Measurements from ENCODE around the gene BEST1.
"Not testable (repeated sequence)": the region's sequence is repeated elsewhere in the genome, so short reads cannot be mapped to it uniquely, and the experiment has no call there.

Gene BEST1

DNA sequence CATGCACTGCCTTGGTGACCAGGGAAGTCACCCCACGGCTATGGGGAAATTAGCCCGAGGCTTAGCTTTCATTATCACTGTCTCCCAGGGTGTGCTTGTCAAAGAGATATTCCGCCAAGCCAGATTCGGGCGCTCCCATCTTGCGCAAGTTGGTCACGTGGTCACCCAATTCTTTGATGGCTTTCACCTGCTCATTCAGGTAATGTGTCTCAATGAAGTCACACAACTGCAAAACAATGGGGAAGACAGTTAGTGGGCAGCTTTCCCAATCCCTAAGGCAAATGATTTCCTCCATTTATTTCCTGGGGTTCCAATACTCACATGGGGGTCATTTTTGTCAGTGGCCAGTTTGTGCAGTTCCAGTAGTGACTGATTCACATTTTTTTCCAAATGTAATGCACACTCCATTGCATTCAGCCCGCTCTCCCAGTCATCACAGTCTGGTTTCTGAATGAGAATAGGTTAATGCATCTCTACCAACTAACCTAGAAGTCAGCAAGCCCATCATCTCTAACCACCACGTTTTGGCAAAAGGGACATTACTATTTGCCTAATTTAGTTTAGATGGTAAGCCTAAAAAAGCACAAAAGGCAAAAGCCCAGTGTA lies 14.6 kb downstream of the BEST1 start:
- not testable (repeated sequence) for DNase-seq (ENCODE audit: low read depth)

GRCh38 chr11:61966734-61967115 lies 16.6 kb downstream of the BEST1 start:
- DNase-seq (ENCODE audit: low read depth): peak; percentile 9

DNA sequence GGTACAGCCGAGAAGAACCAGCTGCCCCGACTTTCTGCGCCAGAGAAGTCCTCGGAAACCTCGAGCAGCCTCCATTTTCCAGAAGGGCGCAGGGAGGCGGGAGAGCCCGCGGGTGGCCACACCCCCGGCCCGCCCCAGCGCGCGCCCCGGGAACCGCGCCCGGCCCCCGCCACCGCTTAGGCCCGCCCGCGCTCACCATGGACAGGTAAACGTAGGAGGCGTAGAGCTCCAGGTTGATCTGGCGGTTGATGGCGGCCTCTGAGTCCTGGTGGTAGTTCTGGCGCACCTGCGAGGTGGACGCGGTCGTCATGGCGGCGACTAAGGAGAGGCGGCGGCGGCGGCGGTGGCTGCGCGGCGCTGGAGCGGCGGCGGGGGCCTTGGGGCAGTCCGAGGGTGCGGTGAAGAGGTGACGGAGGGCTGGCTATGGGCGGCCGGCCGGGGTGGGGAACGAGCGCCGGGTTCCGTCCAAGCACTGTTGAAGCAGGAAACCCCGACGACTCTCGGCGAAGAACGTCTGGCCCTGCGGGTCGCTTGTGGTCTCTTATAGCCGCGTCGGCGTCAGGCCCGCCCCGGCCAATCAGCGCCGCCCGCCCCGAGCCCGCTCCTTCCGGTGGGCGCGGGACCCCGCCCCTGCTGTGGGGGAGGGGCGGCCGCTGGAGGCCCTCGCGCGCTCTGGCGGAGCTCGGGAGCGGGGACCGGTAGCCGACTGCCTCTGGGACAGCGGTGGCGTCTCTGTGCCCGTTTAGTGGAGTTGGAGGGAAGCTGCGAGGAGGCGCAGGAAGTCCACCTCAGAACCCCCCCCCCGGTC lies 17.2 kb downstream of the BEST1 start, which contains the start of gene FTH1:
Gene FTH1 (minus strand): TSS at position 519 of the 808 bp plus-strand sequence. CDS start 209 bp downstream, at position 310.
- peak; percentile 77 for DNase-seq (ENCODE audit: low read depth)

DNA sequence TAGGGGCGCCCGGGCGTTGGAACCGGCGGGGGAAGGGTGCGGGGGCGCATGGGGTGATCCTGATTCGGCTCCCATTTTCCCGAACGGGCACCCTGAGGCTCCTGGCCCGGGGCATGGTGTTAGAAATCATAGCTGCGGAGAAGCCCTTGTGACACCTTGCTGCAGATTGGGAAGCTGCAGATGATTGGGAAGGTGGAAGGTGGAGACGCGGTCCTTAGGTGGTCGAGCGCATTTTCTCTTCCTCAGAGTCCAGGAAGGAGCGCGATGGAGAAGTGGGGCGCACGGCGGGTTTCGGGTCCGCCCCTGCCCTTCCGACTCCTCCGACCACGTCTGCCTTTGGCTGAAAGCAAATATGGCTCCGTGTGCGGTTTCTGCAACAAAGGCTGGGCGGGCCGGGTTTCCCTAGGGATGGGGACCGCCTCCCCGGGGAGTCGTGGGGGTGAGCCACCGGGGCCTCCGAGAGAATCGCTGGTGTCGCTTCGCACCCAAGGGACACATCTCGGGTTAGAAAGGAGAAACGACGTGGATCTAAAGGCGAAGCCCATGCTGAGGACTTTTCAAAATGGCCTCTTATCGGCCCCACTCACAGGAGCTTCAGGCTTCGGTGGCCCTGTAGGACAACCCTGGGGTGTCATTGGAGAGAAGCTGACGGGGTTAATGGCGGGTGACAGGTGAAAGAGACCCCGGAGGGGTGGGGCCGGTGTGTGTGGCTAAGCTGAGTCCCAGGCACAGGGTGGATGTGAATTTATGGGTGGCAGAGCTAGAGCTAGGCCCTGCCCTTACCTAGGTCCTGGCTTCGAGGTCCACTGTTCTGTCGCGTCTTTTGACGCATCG lies 18.0 kb downstream of the BEST1 start:
- peak; percentile 6 for DNase-seq (ENCODE audit: low read depth)

GRCh38 chr11:61968758-61969390 lies 18.7 kb downstream of the BEST1 start:
- no peak for DNase-seq (ENCODE audit: low read depth)

DNA sequence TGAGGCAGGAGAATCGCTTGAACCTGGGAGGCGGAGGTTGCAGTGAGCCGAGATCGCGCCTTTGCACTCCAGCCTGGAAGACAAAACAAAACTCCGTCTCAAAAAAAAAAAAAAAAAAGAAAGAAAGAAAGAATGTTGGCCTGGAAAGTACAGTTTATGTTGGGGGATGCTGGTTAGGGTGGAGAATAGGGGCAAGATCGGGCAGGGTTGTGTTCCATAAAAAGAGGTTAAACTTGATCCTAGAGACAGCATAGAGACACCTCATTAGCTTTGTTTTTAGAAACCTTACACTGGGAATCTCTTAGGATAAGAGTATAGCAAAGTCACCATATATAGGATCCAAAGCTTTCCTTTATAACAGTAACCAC lies 19.2 kb downstream of the BEST1 start:
- DNase-seq (ENCODE audit: low read depth): no peak

DNA sequence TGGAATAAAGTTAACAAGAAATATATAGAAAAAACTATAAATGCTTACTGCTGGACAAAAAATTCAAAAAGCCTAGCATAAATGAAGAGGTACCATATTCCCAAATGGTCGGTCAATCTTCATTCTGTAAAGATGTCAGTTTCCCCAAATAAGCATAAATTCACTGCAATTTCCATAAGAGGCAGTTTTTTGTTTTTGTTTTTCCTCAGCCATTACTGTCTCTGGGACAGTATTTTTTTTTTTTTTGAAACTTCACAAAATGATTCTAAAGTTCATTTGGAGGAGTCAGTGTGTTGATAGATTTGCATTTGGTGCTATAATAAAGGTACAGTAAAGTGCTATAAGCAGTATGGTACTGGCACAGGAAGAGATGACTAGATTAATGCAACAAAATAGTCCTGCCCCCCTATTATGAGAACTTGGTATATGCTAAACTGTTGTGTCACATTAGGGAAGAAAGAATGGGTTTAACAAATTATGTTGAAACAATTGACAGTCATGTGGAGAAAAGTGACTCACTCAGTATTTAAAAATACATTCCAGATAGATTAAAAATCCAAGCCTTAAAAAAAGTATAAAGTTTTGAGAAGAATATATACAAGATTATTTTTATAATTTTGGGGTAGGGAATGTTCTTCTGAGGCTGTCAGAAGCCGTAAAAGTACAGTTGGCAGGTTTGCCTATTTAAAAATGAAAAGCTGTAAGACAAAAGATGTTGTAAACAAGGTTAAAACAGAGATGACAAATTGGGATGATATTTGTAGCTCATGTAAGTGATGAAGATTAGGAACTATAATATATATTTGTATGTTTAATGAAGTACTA lies 19.9 kb downstream of the BEST1 start:
- no peak for DNase-seq (ENCODE audit: low read depth)

DNA sequence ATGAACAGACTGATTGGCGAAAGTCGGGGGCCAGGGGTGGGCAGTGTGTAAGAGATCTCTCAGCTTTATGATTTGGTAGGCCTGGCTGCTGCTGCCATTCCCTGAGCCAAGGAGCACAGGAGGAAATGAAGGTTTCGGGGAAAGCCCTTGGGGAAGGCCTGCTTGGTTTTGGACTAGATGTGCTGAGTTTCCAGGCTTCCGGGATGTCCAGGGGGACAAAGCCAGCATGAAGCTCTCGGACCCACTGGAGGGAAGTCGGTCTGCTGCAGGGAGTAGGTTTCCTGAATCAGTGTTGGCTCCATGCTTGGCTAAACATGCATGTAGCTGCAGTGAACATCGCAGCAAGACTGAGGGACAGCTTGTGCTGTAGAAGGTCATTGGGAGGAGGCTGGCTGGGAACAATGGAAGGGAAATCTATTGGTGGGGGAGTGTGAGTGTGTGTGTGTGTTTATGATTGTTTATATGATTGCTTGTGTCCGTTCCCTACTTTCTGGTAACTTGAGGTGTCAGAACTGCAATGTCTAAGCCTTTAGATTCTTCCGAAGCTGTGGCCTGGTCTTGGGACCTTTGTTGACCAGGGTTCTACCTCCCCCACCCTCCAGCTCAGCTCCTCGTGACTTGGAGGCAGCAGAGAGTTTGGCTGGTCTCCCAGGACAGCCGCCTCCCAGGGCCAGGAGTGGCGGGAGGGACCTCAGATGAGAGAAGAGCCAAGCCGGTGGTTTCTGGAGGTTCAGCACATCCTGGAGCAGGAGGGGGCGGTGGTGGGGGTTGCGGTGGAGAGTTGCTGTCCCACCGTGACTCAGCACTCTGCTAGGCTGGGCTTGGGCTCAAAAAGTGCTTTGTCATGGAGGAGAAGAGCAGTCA lies 21.3 kb downstream of the BEST1 start:
- peak; percentile 7 for DNase-seq (ENCODE audit: low read depth)

DNA sequence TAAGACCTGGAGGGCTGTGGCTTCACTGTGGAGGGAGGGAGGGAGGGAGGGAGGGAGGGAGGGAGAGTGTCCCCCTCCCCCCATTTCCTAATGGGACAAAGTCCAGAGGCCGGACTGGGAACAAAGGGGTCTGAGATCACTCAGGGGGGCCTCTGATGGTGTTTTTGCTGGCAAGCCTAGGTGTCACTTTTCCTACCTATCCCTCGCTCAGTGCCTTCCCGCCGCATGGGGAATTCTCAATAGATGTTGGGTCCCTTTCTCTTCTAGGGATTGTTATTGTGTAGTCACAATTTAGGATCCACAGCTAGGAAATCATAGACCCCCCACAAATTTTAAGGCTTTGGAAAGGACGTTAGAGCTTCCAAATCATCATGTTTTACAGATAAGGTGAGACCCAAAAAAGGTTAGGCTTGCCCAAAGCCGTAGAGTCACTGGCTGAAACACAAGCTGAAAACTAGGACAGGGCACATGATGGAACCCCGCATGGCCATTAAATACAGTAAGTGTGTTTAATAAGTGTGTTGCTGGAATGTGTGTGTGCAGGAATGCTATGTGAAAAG lies 22.0 kb downstream of the BEST1 start:
- no peak for DNase-seq (ENCODE audit: low read depth)

DNA sequence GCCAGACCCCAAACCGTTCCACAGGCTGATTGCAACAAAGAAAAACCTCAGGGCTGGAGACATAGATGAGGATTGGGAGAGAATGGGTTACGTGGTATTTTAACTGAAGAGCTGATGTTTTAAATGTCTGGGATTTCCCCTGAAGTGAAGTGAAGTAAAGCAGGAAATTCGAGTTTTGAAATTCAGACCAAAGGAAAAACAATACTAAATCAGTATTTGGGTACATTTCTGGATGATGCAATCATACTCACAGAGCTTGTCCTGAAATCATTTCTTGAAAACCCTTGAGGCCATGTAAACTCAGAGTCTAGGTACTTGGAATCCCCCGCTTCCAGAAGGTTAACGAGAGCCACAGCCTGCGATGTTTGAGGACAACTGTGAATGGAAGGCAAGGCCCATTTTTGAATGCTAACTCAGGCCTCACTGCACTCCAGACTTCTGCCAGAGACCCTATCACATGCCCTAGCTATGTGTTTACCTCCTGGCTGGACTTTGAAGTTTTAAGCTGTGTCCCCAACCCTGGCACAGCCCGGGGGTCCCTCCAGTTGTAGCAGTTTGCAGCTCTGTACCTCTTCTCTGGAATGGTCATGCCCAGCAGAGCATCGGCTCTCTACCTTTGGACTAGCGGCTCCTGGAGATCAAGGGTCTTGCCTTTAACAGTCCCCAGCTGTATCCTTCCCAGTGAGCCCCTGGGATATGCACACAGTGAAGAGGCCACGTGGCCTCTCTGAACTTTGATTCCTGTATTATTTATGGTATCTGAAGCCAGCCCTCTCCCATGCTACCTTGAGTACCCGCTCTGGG lies 22.7 kb downstream of the BEST1 start:
- DNase-seq (ENCODE audit: low read depth): no peak

GRCh38 chr11:61973476-61974162 lies 23.5 kb downstream of the BEST1 start:
- no peak for DNase-seq (ENCODE audit: low read depth)

- no peak for DNase-seq (ENCODE audit: low read depth)
Measured at GRCh38 chr11:61974766-61975631, 24.8 kb downstream of the BEST1 start.

GRCh38 chr11:61975638-61976419 lies 25.7 kb downstream of the BEST1 start:
- DNase-seq (ENCODE audit: low read depth): no peak

GRCh38 chr11:61976420-61976800 lies 26.3 kb downstream of the BEST1 start:
- DNase-seq (ENCODE audit: low read depth): no peak

- DNase-seq (ENCODE audit: low read depth): no peak
Measured at GRCh38 chr11:61976813-61977475, 26.8 kb downstream of the BEST1 start.
